ENCODE measurements around the gene LRRC8E.
"Not testable (repeated sequence)": the region's sequence is repeated elsewhere in the genome, so short reads cannot be mapped to it uniquely, and the experiment has no call there.

The LRRC8E gene

DNA sequence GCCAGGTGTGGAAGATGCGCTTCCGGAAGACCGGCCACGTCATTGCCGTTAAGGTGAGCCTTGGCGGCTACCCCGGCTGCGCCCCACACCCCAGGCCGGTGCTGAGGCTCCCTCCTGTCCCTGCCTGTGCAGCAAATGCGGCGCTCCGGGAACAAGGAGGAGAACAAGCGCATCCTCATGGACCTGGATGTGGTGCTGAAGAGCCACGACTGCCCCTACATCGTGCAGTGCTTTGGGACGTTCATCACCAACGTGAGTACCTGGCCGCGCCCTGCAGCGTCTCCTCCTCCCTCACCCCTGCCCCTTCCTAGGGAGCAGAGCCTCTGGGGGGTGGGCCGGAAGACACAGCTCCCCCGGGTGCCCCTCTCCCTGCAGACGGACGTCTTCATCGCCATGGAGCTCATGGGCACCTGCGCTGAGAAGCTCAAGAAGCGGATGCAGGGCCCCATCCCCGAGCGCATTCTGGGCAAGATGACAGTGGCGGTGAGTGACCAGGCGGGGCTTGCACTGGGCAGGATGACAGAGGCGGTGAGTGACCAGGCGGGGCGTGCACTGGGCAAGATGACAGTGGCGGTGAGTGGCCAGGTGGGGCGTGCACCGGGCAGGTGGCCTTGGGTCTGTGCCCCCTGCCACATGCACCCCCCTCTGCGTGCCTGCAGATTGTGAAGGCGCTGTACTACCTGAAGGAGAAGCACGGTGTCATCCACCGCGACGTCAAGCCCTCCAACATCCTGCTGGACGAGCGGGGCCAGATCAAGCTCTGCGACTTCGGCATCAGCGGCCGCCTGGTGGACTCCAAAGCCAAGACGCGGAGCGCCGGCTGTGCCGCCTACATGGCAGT is 22.2 kb downstream of the LRRC8E start:
- no peak for DNase-seq

- no peak for DNase-seq
Measured at GRCh38 chr19:7911508-7912143, 23.3 kb downstream of the LRRC8E start.

GRCh38 chr19:7912144-7912696 is 23.9 kb downstream of the LRRC8E start:
- no peak for DNase-seq

DNA sequence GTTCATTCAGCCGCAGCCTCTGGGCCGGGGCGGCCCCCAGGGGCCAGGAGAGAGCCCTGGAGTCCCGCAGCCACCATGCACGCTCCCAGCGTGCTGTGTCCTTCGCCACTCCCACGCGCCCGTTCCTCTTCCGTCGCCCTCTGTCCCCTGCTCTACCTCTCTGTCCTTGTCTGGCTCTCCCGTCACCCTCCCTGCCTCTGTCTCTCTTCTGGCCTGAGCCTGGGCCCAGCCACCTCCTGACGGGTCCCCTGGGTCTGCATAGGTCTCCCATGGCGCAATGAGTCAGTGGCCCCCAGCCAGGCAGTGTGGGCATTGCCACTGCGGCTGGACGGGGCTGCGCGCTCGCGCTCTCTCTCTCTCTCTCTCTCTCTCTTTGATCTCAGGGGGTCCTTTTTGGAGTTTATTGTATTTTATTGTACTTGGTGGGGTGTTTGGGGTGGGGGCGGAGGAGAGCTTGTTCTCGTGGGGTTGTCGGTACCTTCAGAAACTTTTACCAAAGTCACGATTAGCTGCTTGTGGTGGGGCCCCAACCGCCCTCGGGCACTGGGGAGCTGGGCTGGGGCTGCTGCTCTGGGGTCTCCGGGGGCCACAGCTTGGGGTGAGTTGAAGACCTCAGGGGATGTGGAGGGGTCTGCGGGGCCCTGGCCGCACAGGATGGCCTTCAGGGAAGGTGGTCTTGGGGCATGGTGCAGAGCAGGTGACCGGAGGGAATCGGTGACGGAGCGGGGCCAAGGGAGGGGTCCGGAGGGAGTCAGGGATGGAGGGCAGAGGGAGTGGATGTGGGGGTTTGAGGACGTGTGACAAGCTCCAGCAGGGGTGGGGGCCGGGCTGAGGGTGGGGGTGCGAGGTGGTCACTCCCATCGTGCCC is 24.6 kb downstream of the LRRC8E start:
- DNase-seq: no peak

DNA sequence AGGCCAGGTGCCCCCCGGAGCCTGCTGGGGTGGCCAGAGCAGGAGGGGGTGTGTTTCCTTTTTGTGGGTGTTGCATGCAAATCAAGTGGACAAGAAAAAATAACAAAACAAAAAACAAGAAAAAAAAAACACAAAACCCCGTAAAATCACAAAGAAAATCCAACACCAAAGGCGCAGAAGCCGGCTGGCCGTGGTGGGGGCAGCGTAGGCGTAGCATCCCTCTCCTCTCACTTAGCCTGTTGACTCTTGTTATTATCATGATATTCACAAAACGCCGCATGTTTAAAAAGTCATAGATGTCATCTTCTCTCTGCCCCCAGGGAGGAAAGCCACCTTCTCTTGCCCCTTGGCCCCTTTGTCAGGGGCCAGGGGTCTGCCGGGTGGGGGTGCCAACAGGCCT is 25.3 kb downstream of the LRRC8E start:
- DNase-seq: no peak

- DNase-seq: no peak
Measured at GRCh38 chr19:7914099-7914498, 25.8 kb downstream of the LRRC8E start.

DNA sequence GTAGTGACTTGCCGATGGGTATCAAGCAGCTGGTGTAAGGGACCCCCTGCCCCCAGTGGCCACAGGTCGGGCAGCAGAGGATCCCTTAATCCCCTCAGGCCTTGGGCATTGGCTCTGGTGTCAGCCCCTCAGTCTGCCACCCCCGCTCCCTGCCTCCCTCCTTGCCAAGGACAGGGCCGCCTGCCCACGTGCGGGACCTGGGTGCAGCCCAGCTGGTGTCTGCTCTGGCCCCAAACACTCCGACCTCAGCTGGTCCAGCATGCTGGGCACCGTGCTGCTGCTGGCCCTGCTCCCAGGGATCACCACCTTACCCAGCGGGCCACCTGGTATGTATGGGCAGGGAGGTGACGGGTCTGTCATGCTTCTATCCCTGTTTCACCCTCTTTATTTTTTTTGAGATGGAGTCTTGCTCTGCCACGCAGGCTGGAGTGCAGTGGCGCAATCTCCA is 26.3 kb downstream of the LRRC8E start, which contains the start of gene TGFBR3L:
Gene TGFBR3L, plus strand, starts transcription at position 233 of the 448 bp plus-strand sequence.
- DNase-seq: no peak

GRCh38 chr19:7915250-7916102 is 27.2 kb downstream of the LRRC8E start:
- no peak for DNase-seq

DNA sequence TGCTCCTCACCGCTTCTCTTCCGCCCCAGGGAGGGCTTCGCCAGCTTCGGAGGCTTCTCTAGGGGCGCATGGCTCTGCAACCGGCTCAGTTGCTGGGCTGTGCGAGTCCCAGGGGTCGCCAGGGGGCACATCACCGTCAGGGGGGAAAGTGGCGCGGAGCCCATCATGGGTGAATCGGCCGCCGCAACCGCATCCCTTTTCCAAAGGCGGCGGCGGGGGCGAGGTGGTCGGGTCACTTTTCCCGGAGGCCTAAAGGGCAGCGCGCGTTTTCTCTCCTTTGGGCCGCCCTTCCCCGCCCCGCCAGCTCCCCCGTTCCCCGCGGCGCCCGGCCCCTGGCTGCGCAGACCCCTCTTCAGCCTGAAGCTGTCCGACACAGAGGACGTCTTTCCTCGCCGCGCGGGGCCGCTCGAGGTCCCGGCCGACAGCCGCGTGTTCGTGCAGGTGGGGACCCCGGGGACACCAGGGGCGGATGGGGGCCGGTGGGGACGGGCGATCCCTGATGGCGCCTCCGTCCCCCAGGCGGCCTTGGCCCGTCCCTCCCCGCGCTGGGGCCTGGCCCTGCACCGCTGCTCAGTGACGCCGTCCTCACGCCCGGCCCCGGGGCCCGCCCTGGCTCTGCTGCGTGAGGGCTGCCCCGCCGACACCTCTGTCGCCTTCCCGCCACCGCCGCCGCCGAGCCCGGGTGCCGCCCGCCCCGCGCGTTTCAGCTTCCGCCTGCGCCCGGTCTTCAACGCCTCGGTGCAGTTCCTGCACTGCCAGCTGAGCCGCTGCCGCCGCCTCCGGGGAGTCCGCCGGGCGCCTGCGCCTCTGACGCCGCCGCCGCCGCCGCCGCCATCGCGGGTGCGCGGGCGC is 28.0 kb downstream of the LRRC8E start:
- peak; percentile 35 for DNase-seq

DNA sequence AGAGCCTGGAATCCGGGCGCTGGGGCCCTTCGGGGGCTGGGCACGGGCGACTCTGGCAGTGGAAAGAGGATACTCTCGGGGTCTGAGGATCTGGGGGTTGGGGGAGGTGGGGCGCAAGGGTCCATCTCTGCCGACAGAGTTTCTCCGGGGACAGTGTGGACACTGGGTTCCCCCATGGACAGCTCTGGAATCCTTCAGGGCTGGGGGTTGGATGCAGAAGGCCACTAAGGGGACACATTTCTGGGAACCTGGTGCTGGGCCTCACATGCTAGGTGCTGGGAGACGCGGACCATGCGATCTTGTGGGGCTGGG is 28.6 kb downstream of the LRRC8E start:
- DNase-seq: no peak

- no peak for DNase-seq
Measured at GRCh38 chr19:7917267-7918061, 29.2 kb downstream of the LRRC8E start.

DNA sequence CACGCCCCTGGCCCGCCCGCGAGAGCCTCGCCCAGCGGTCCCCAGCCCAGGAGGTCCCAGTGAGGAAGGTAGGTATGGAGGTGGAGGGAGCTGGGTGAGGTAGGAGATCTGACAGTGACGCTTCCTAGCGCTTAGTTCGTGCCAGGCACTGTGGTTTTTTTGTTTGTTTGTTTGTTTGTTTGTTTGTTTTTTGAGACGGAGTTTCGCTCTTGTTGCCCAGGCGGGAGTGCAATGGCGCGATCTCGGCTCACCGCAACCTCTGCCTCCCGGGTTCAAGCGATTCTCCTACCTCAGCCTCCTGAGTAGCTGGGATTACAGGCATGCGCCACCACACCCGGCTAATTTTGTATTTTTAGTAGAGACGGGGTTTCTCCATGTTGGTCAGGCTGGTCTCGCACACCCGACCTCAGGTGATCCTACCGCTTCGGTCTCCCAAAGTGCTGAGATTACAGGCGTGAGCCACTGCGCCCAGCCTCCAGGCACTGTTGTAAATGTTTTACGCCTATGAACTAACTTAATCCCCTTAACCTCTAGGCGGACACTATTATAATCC is 29.8 kb downstream of the LRRC8E start:
- not testable (repeated sequence) for DNase-seq

DNA sequence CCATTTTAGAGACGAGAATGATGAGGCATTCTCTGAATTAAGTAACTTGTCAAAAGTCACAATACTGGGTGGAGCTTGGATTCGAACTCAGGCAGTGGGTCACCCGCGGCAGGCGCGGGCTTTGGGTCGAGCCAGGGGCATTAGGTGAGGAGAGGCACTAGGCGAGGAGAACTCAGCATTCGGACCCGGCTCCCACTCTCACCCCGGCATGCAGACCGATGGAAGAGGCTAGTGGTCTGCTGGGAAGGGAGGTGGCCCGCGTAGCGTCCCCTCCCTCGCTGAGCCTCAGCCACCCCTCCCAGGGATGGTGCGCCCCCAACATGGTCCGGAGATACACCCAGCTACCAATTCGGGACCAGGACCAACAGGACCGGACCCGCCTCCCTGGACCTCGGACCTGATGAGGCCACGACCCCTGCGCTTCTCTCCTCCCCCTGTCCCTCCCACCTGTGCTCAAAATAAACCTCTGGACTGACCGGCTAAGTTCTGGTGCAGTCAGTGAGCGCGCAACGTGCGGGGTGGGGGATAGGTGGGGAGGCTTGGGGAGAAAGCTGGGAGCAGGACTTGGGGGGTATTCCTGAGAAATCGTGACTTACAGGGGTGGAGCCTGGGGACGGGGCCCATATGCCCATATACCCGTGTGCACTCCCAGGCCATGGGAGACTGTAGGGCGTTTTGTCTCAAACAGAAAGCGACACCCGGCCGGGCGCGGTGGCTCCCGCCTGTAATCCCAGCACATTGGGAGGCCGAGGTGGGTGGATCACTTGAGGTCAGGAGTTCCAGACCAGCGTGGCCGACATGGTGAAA is 30.5 kb downstream of the LRRC8E start:
- no peak for DNase-seq

GRCh38 chr19:7919610-7920518 is 31.6 kb downstream of the LRRC8E start, which contains the start of gene SNAPC2:
Gene SNAPC2 (plus strand): TSS chr19:7920338. CDS start chr19:7920367, 29 bp downstream.
- peak; percentile 86 for DNase-seq

DNA sequence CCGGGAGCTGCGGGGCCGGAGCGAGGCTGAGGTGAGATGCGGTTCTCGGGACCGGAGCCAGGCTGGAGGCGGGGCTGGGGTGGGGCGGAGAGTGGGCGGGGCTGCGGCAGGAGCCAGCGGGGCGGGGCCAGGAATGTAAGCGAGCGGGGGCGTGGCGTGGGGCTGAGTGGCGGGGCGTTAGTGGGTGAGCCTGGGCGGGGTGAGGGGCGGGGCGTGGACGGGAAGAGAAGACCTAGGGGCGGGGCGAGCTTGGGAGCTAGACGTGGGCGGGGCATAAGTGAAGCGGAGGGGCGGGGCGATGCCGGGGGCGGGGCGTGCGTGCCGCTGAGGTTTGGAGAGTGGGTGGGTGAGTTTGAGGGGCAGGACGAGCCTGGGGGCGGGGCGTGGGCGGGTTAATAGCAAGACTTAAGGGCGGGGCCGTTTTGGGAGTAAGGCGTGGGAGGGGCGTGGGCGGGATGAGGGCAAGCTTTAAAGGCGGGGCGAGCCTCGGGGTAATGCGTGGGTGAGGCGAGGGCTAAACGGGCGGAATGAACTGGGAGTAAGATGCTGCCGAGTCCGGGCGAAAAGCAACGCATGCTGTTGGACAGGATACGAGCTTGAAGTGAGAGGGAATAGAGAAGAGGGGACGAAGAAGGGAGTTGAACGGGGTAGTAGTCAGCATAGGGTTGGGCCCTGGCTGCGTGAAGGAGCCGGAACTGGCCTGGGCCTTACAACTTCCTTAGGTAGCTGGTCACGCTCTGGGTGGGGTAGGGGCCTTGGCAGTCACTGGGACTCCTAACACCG is 32.4 kb downstream of the LRRC8E start:
- DNase-seq: peak; percentile 87

DNA sequence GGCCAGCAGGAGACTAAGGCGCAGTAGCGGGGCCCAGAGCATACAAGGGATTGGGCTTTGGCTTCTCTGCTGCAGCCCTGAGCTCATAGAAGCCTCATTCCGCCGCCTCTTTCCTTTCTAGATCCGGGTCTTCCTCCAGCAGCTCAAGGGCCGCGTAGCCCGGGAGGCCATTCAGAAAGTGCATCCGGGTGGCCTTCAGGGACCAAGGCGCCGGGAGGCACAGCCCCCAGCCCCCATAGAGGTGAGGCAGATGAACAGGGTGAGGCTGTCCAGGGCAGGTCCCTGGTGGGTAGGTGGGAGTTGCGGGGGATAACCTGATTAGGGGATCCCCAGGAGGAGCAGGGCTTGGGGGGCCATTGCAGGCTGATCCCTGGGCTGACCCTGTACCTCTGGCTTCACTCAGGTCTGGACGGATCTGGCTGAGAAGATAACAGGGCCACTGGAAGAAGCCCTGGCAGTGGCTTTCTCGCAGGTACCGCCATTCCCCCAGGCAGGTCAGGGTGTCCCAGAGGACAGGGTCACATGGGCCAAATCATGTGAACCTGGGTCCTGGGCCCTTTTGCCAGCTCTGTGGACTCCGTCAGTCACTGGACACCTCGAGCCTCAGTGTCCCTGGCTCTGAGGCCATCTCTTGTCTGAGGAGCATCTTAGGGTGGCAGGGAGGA is 33.1 kb downstream of the LRRC8E start:
- no peak for DNase-seq

Measured in NCI-H510A treated with DMSO at 0.1 percent for 48 hours (cell line).